ENCODE results near the gene CUZD1.

The CUZD1 gene

DNA sequence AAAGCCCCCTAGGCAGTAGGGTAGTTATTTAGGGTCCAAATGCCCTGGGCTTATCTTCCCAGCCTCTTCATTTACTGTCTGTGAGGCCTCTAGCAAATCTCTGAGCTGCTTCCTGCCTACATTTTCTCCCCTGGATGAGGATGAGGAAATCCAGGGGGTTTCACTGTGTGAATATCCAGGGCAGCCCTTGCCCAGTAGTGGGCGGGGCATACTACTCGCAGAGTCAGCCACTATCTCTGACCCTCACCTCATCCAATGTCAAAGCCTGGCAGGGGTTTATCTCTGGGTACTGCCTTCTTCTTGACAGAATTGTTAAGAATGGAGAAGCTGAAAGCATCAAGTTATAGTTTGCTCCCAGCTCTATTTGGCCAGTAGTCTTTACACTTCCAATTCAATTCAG is 48.9 kb downstream of the CUZD1 start:
- ATAC-seq = no peak
- TF ChIP-seq, protein P1, sequence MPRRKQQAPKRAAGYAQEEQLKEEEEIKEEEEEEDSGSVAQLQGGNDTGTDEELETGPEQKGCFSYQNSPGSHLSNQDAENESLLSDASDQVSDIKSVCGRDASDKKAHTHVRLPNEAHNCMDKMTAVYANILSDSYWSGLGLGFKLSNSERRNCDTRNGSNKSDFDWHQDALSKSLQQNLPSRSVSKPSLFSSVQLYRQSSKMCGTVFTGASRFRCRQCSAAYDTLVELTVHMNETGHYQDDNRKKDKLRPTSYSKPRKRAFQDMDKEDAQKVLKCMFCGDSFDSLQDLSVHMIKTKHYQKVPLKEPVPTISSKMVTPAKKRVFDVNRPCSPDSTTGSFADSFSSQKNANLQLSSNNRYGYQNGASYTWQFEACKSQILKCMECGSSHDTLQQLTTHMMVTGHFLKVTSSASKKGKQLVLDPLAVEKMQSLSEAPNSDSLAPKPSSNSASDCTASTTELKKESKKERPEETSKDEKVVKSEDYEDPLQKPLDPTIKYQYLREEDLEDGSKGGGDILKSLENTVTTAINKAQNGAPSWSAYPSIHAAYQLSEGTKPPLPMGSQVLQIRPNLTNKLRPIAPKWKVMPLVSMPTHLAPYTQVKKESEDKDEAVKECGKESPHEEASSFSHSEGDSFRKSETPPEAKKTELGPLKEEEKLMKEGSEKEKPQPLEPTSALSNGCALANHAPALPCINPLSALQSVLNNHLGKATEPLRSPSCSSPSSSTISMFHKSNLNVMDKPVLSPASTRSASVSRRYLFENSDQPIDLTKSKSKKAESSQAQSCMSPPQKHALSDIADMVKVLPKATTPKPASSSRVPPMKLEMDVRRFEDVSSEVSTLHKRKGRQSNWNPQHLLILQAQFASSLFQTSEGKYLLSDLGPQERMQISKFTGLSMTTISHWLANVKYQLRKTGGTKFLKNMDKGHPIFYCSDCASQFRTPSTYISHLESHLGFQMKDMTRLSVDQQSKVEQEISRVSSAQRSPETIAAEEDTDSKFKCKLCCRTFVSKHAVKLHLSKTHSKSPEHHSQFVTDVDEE (CRISPR knock-in tag; IDR thresholded peaks at IDR 0.05) = no peak
- TF ChIP-seq PPARA (CRISPR knock-in tag; IDR thresholded peaks at IDR 0.05; ENCODE audit: borderline replicate concordance) = no peak
- no peak for TF ChIP-seq ESRRG (CRISPR knock-in tag; IDR thresholded peaks at IDR 0.05)
- TF ChIP-seq BACH2 (CRISPR knock-in tag; IDR thresholded peaks at IDR 0.05; ENCODE audit: borderline replicate concordance) = no peak
- TF ChIP-seq, protein P2, sequence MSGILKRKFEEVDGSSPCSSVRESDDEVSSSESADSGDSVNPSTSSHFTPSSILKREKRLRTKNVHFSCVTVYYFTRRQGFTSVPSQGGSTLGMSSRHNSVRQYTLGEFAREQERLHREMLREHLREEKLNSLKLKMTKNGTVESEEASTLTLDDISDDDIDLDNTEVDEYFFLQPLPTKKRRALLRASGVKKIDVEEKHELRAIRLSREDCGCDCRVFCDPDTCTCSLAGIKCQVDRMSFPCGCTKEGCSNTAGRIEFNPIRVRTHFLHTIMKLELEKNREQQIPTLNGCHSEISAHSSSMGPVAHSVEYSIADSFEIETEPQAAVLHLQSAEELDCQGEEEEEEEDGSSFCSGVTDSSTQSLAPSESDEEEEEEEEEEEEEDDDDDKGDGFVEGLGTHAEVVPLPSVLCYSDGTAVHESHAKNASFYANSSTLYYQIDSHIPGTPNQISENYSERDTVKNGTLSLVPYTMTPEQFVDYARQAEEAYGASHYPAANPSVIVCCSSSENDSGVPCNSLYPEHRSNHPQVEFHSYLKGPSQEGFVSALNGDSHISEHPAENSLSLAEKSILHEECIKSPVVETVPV (CRISPR knock-in tag; IDR thresholded peaks at IDR 0.05) = no peak
- no peak for TF ChIP-seq OSR1 (CRISPR knock-in tag; IDR thresholded peaks at IDR 0.05)
- no peak for TF ChIP-seq ZNF70 (CRISPR knock-in tag; IDR thresholded peaks at IDR 0.05)
- no peak for TF ChIP-seq CSDC2 (CRISPR knock-in tag; IDR thresholded peaks at IDR 0.05)
- no peak for TF ChIP-seq SNAI2 (CRISPR knock-in tag; IDR thresholded peaks at IDR 0.05)
- TF ChIP-seq TCF4 (CRISPR knock-in tag; IDR thresholded peaks at IDR 0.05; ENCODE audit: borderline replicate concordance) = no peak
- no peak for TF ChIP-seq RARB (CRISPR knock-in tag; IDR thresholded peaks at IDR 0.05)
- no peak for TF ChIP-seq ISL1 (CRISPR knock-in tag; IDR thresholded peaks at IDR 0.05)
- no peak for TF ChIP-seq ZNF565 (CRISPR knock-in tag; conservative IDR thresholded peaks at IDR 0.05; ENCODE audit: low read depth)
- no peak for TF ChIP-seq ZFP30 (CRISPR knock-in tag; IDR thresholded peaks at IDR 0.05)
- TF ChIP-seq, protein P3, sequence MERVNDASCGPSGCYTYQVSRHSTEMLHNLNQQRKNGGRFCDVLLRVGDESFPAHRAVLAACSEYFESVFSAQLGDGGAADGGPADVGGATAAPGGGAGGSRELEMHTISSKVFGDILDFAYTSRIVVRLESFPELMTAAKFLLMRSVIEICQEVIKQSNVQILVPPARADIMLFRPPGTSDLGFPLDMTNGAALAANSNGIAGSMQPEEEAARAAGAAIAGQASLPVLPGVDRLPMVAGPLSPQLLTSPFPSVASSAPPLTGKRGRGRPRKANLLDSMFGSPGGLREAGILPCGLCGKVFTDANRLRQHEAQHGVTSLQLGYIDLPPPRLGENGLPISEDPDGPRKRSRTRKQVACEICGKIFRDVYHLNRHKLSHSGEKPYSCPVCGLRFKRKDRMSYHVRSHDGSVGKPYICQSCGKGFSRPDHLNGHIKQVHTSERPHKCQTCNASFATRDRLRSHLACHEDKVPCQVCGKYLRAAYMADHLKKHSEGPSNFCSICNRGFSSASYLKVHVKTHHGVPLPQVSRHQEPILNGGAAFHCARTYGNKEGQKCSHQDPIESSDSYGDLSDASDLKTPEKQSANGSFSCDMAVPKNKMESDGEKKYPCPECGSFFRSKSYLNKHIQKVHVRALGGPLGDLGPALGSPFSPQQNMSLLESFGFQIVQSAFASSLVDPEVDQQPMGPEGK (CRISPR knock-in tag; IDR thresholded peaks at IDR 0.05; ENCODE audit: borderline replicate concordance) = no peak
- TF ChIP-seq, protein P4, sequence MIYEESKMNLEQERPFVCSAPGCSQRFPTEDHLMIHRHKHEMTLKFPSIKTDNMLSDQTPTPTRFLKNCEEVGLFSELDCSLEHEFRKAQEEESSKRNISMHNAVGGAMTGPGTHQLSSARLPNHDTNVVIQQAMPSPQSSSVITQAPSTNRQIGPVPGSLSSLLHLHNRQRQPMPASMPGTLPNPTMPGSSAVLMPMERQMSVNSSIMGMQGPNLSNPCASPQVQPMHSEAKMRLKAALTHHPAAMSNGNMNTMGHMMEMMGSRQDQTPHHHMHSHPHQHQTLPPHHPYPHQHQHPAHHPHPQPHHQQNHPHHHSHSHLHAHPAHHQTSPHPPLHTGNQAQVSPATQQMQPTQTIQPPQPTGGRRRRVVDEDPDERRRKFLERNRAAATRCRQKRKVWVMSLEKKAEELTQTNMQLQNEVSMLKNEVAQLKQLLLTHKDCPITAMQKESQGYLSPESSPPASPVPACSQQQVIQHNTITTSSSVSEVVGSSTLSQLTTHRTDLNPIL (CRISPR knock-in tag; IDR thresholded peaks at IDR 0.05; ENCODE audit: low read depth) = no peak
- TF ChIP-seq, protein P5, sequence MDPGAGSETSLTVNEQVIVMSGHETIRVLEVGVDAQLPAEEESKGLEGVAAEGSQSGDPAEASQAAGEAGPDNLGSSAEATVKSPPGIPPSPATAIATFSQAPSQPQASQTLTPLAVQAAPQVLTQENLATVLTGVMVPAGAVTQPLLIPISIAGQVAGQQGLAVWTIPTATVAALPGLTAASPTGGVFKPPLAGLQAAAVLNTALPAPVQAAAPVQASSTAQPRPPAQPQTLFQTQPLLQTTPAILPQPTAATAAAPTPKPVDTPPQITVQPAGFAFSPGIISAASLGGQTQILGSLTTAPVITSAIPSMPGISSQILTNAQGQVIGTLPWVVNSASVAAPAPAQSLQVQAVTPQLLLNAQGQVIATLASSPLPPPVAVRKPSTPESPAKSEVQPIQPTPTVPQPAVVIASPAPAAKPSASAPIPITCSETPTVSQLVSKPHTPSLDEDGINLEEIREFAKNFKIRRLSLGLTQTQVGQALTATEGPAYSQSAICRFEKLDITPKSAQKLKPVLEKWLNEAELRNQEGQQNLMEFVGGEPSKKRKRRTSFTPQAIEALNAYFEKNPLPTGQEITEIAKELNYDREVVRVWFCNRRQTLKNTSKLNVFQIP (CRISPR knock-in tag; IDR thresholded peaks at IDR 0.05; ENCODE audit: borderline replicate concordance, low read depth) = no peak
- TF ChIP-seq ZFP3 (CRISPR knock-in tag; IDR thresholded peaks at IDR 0.05) = no peak
- no peak for TF ChIP-seq GLIS3 (CRISPR knock-in tag; IDR thresholded peaks at IDR 0.05)

DNA sequence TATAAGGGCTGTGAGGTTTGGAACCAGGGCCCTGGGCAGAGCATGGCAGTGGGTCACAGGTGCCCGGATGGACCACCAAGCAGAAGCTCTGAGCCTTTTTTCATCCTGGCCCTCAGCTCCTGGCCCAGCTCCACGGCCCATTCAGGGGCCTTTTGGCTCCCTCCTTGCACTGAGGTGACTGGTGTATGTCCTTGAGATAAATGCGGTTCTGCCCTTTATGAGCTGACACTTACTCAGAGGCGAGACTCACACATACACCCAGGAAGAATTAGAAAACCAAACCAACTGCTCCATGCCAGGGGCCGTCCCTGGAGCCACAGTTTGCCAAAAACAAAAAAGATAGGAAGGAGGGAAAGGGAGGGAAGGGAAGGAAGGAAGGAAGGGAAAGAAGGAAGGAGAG is 49.7 kb downstream of the CUZD1 start:
- TF ChIP-seq, protein P5 (CRISPR knock-in tag; IDR thresholded peaks at IDR 0.05; ENCODE audit: borderline replicate concordance, low read depth) = no peak
- no peak for TF ChIP-seq ZC3H10 (CRISPR knock-in tag; IDR thresholded peaks at IDR 0.05)
- no peak for TF ChIP-seq ESRRG (CRISPR knock-in tag; IDR thresholded peaks at IDR 0.05)
- TF ChIP-seq, protein P4 (CRISPR knock-in tag; IDR thresholded peaks at IDR 0.05; ENCODE audit: low read depth) = no peak
- no peak for TF ChIP-seq ISL1 (CRISPR knock-in tag; IDR thresholded peaks at IDR 0.05)
- TF ChIP-seq, protein P3 (CRISPR knock-in tag; IDR thresholded peaks at IDR 0.05; ENCODE audit: borderline replicate concordance) = no peak
- TF ChIP-seq, protein P1 (CRISPR knock-in tag; IDR thresholded peaks at IDR 0.05) = no peak
- TF ChIP-seq BACH2 (CRISPR knock-in tag; IDR thresholded peaks at IDR 0.05; ENCODE audit: borderline replicate concordance) = no peak
- no peak for TF ChIP-seq SNAI2 (CRISPR knock-in tag; IDR thresholded peaks at IDR 0.05)
- TF ChIP-seq ARNTL (CRISPR knock-in tag; IDR thresholded peaks at IDR 0.05; ENCODE audit: borderline replicate concordance, low read depth) = no peak
- no peak for ATAC-seq
